ENCODE results near the gene ALDH3A2. TPM values are rescaled to one million over a fixed set of nuclear protein-coding genes. Genes with fewer than 3 reads are reported as not detected.
"Not testable (repeated sequence)": the region's sequence is repeated elsewhere in the genome, so short reads cannot be mapped to it uniquely, and the experiment has no call there.

ALDH3A2 gene
- total RNA-seq, 1 experiment from 2014 or later: 44.4 TPM

DNA sequence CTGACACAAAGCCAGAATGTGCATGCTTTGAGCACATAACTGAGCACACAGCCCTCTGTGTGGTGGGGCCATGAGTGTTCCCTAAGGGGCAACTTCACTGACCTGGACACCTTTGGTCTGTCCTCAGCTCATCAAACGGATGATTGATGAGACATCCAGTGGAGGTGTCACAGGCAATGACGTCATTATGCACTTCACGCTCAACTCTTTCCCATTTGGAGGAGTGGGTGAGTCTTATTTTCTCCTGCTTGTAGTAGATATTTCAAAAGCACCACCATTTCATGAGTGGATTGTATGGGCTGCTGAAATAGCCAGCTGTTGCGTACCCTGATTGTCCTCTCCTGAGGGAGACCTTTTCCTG, 16.2 kb downstream of the ALDH3A2 start:
- TF ChIP-seq, protein P1, sequence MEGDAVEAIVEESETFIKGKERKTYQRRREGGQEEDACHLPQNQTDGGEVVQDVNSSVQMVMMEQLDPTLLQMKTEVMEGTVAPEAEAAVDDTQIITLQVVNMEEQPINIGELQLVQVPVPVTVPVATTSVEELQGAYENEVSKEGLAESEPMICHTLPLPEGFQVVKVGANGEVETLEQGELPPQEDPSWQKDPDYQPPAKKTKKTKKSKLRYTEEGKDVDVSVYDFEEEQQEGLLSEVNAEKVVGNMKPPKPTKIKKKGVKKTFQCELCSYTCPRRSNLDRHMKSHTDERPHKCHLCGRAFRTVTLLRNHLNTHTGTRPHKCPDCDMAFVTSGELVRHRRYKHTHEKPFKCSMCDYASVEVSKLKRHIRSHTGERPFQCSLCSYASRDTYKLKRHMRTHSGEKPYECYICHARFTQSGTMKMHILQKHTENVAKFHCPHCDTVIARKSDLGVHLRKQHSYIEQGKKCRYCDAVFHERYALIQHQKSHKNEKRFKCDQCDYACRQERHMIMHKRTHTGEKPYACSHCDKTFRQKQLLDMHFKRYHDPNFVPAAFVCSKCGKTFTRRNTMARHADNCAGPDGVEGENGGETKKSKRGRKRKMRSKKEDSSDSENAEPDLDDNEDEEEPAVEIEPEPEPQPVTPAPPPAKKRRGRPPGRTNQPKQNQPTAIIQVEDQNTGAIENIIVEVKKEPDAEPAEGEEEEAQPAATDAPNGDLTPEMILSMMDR (IDR thresholded peaks at IDR 0.05): no peak
- no peak for TF ChIP-seq POLR2AphosphoS5 (IDR thresholded peaks at IDR 0.05; ENCODE audit: low read depth, low read length)
- TF ChIP-seq, protein P2, sequence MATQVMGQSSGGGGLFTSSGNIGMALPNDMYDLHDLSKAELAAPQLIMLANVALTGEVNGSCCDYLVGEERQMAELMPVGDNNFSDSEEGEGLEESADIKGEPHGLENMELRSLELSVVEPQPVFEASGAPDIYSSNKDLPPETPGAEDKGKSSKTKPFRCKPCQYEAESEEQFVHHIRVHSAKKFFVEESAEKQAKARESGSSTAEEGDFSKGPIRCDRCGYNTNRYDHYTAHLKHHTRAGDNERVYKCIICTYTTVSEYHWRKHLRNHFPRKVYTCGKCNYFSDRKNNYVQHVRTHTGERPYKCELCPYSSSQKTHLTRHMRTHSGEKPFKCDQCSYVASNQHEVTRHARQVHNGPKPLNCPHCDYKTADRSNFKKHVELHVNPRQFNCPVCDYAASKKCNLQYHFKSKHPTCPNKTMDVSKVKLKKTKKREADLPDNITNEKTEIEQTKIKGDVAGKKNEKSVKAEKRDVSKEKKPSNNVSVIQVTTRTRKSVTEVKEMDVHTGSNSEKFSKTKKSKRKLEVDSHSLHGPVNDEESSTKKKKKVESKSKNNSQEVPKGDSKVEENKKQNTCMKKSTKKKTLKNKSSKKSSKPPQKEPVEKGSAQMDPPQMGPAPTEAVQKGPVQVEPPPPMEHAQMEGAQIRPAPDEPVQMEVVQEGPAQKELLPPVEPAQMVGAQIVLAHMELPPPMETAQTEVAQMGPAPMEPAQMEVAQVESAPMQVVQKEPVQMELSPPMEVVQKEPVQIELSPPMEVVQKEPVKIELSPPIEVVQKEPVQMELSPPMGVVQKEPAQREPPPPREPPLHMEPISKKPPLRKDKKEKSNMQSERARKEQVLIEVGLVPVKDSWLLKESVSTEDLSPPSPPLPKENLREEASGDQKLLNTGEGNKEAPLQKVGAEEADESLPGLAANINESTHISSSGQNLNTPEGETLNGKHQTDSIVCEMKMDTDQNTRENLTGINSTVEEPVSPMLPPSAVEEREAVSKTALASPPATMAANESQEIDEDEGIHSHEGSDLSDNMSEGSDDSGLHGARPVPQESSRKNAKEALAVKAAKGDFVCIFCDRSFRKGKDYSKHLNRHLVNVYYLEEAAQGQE (IDR thresholded peaks at IDR 0.05; ENCODE audit: insufficient read depth in 1 of 2, low read depth in 2 of 2, low read length in 1 of 2): no peak
- TF ChIP-seq SIN3A (IDR thresholded peaks at IDR 0.05; ENCODE audit: borderline replicate concordance, insufficient read depth, low read depth, low read length): no peak
- no peak for ATAC-seq
- H3K4me1 ChIP-seq (ENCODE audit: control insufficient read depth, insufficient read depth, low read length): no peaks in the 10 kb centered on the region
- H3K27me3 ChIP-seq (ENCODE audit: control insufficient read depth, insufficient read depth, low read length): no peaks in the 10 kb centered on the region
- no peaks in the 10 kb centered on the region for H3K9me3 ChIP-seq (ENCODE audit: control insufficient read depth, insufficient read depth, low read depth, low read length)
- POLR2A ChIA-PET: no interaction called here
- DNase-seq (ENCODE audit: low read depth, low spot score): no peak
- H3K4me3 ChIP-seq (ENCODE audit: low read depth in 2 of 2, low read length in 2 of 2): no peak overlapping the region
- CTCF ChIA-PET: no interaction called here
- no TSS peak for BruUV-seq (replicated peaks)
- intact Hi-C loops (cut with micrococcal nuclease; ENCODE audit: unreplicated experiment) (no loop called here), in situ Hi-C loops (cut with HindIII; ENCODE audit: low pct_unique_long_range_greater_than_20kb, low sequenced_read_pairs) (no loop called here)
- H3K27ac ChIP-seq (ENCODE audit: low read length): no peak overlapping the region
- H3K36me3 ChIP-seq (ENCODE audit: control insufficient read depth, insufficient read depth, low read length): no peaks in the 10 kb centered on the region

DNA sequence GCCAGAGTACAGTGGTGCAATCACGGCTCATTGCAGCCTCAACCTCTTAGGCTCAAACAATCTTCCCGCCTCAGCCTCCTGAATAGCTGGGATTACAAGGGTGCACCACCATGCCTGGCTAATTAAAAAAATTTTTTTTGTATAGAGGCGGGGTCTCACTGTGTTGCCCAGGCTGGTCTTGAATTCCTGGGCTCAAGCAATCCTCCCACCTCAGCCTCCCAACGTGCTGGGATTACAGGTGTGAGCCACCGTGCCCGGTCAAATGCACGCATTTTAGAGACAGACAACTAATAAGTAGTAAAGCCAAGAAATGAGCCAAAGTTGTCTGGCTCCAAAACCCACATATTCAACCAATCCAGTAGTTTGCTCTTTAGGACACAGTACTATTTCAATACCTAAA, 21.1 kb downstream of the ALDH3A2 start:
- H3K9me3 ChIP-seq (ENCODE audit: control insufficient read depth, insufficient read depth, low read depth, low read length); H3K27ac ChIP-seq (ENCODE audit: low read length); BruUV-seq (replicated peaks); in situ Hi-C loops (cut with HindIII; ENCODE audit: low pct_unique_long_range_greater_than_20kb, low sequenced_read_pairs); H3K4me3 ChIP-seq (ENCODE audit: low read depth in 2 of 2, low read length in 2 of 2); H3K36me3 ChIP-seq (ENCODE audit: control insufficient read depth, insufficient read depth, low read length); intact Hi-C loops (cut with micrococcal nuclease; ENCODE audit: unreplicated experiment); DNase-seq (ENCODE audit: low read depth, low spot score); CTCF ChIA-PET; ATAC-seq; POLR2A ChIA-PET; H3K4me1 ChIP-seq (ENCODE audit: control insufficient read depth, insufficient read depth, low read length); H3K27me3 ChIP-seq (ENCODE audit: control insufficient read depth, insufficient read depth, low read length): not testable (repeated sequence)

DNA sequence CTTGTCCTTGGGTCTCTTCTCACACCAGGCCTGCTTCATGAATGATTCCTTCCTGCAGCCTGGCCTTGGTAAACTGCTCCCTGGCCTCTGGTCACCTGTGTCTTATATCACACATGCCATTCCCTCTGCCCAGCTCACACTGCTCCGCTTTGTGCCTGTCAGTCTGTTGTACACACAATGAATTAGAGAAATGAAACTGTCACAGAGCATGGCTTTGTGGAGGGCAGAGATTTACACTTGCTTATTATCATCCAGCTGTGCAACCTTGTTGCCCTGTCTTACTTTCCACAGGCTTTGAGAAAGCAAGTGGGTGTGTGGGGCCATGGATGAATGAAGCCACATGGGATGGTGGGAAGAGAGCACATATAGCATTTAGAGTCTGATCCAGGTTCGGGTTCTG, 22.4 kb downstream of the ALDH3A2 start:
- intact Hi-C loops (cut with micrococcal nuclease; ENCODE audit: unreplicated experiment): no loop called here
- no peaks in the 10 kb centered on the region for H3K36me3 ChIP-seq (ENCODE audit: control insufficient read depth, insufficient read depth, low read length)

More for the DNA sequence above, 22.4 kb downstream of the ALDH3A2 start:
- ATAC-seq (no peak), DNase-seq (ENCODE audit: low read depth, low spot score) (no peak)
- in situ Hi-C loops (cut with HindIII; ENCODE audit: low pct_unique_long_range_greater_than_20kb, low sequenced_read_pairs): no loop called here
- TF ChIP-seq POLR2AphosphoS5 (IDR thresholded peaks at IDR 0.05; ENCODE audit: low read depth, low read length) (no peak), TCF7L2 (IDR thresholded peaks at IDR 0.05; ENCODE audit: low read depth, low read length) (no peak), SIN3A (IDR thresholded peaks at IDR 0.05; ENCODE audit: borderline replicate concordance, insufficient read depth, low read depth, low read length) (no peak)
- TF ChIP-seq, protein P1 (IDR thresholded peaks at IDR 0.05): no peak
- TF ChIP-seq, protein P2 (IDR thresholded peaks at IDR 0.05; ENCODE audit: insufficient read depth in 1 of 2, low read depth in 2 of 2, low read length in 1 of 2): no peak
- BruUV-seq (replicated peaks): no TSS peak
- CTCF ChIA-PET: no interaction called here
- no peaks in the 10 kb centered on the region for H3K4me1 ChIP-seq (ENCODE audit: control insufficient read depth, insufficient read depth, low read length)
- no peaks in the 10 kb centered on the region for H3K27me3 ChIP-seq (ENCODE audit: control insufficient read depth, insufficient read depth, low read length)
- POLR2A ChIA-PET: no interaction called here
- H3K4me3 ChIP-seq (ENCODE audit: low read depth in 2 of 2, low read length in 2 of 2): no peak overlapping the region
- H3K27ac ChIP-seq (ENCODE audit: low read length): no peak overlapping the region
- H3K9me3 ChIP-seq (ENCODE audit: control insufficient read depth, insufficient read depth, low read depth, low read length): no peaks in the 10 kb centered on the region
